Subcutaneous abdominal adipose tissue (tissue), 5 donors: ENCODE measurements around the gene DPYD.

Experiments used
- H3K27ac ChIP-seq: one replicate; pipeline ENCODE4 v1.7.0; 2013; ENCODE audit warnings: low read depth, mild to moderate bottlenecking, inconsistent platforms, low read length, moderate library complexity
- H3K27me3 ChIP-seq, 5 donors: one replicate each; pipeline ENCODE4 v1.7.0; 2013; ENCODE audit warnings: low read length in 5 of 5, inconsistent platforms in 1 of 5; ENCODE audit not compliant: control insufficient read depth in 5 of 5, insufficient read depth in 4 of 5
- H3K36me3 ChIP-seq, 5 donors: one replicate each; pipeline ENCODE4 v1.7.0; 2013; ENCODE audit warnings: low read length in 5 of 5; ENCODE audit not compliant: control insufficient read depth in 5 of 5, insufficient read depth in 5 of 5
- H3K4me1 ChIP-seq, 5 donors: one replicate each; pipeline ENCODE4 v1.7.0; 2013; ENCODE audit warnings: low read length in 5 of 5, mild to moderate bottlenecking in 3 of 5, moderate library complexity in 1 of 5; ENCODE audit not compliant: control insufficient read depth in 5 of 5, insufficient read depth in 5 of 5
- H3K4me3 ChIP-seq, 5 donors: one replicate each; pipeline ENCODE4 v1.7.0; 2013; ENCODE audit warnings: low read length in 5 of 5, low read depth in 1 of 5
- H3K9ac ChIP-seq, 5 donors: one replicate each; pipeline ENCODE4 v1.7.0; 2013; ENCODE audit warnings: low read length in 5 of 5, mild to moderate bottlenecking in 4 of 5, moderate library complexity in 3 of 5
- H3K9me3 ChIP-seq, 5 donors: one replicate each; pipeline ENCODE4 v1.7.0; 2013; ENCODE audit warnings: low read length in 5 of 5; ENCODE audit not compliant: control insufficient read depth in 5 of 5
- donor health status: healthy.
- donor health status: healthy.
- donor health status: healthy.
- donor health status: healthy.
- donor health status: healthy.

DPYD gene

GRCh38 chr1:97621955-97622354, 298.9 kb downstream of the DPYD start:
- Histone ChIP-seq H3K27ac (no peak overlapping the region), H3K4me3 (no peak overlapping the region), H3K9ac (no peak overlapping the region), H3K9me3 (no peaks in the 10 kb centered on the region), H3K4me1 (peaks cover 0 to 4% (median 0%) of the 10 kb centered on the region in 5 donors), H3K36me3 (no peaks in the 10 kb centered on the region), H3K27me3 (no peaks in the 10 kb centered on the region)

DNA sequence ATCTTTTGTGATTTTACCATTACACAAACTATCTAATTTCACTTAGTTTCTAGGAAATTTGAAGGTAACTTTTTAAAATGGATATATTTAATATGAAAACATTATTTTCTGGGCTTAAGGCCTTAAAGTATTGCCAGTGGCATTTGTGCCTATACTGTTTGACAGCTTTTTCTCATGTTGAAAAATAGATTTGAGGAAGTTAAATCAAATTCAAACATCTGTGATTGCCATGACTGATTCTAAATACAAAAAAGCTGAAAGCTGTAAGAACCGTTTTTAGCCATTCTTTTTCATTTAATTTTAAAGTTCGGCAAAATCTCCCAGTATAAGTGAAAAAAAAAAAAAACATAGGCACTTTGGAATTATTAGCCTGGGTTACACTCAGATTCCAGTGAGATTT, 301.1 kb downstream of the DPYD start:
- no peak overlapping the region for H3K27ac ChIP-seq
- H3K4me3 ChIP-seq: no peak overlapping the region
- H3K4me1 ChIP-seq: peaks cover 0 to 4% (median 0%) of the 10 kb centered on the region in 5 donors
- no peaks in the 10 kb centered on the region for H3K36me3 ChIP-seq
- H3K27me3 ChIP-seq: no peaks in the 10 kb centered on the region
- no peaks in the 10 kb centered on the region for H3K9me3 ChIP-seq
- H3K9ac ChIP-seq: no peak overlapping the region

GRCh38 chr1:97610748-97611147, 310.1 kb downstream of the DPYD start:
- H3K27ac ChIP-seq: no peak overlapping the region
- no peaks in the 10 kb centered on the region for H3K27me3 ChIP-seq
- no peak overlapping the region for H3K4me3 ChIP-seq
- no peak overlapping the region for H3K9ac ChIP-seq
- H3K36me3 ChIP-seq: no peaks in the 10 kb centered on the region
- H3K9me3 ChIP-seq: no peaks in the 10 kb centered on the region
- H3K4me1 ChIP-seq: no peaks in the 10 kb centered on the region

DNA sequence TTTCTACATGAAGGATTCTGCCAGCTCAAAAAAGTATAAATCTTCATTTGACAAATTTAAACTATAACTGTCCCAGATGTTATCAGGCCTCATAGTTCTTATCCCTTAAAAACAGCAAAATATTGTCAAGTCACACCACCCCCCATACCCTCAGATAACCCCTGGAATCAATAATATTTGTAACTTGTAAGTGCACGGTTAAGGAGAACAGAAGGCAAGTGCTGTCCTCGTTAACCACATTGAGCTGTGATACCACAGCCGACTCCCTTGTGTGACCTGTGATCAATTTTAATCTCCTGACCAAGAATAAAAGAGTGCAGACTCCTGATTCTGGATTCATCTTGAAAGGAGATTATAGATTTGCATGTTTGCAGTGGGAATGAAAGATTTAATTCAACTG, 310.7 kb downstream of the DPYD start:
- Histone ChIP-seq H3K4me1 (no peaks in the 10 kb centered on the region), H3K4me3 (no peak overlapping the region), H3K36me3 (no peaks in the 10 kb centered on the region), H3K27me3 (no peaks in the 10 kb centered on the region), H3K9ac (no peak overlapping the region), H3K27ac (no peak overlapping the region), H3K9me3 (no peaks in the 10 kb centered on the region)

GRCh38 chr1:97608272-97608671, 312.6 kb downstream of the DPYD start:
- Histone ChIP-seq H3K4me3 (no peak overlapping the region), H3K36me3 (no peaks in the 10 kb centered on the region), H3K27me3 (no peaks in the 10 kb centered on the region), H3K9ac (no peak overlapping the region), H3K27ac (no peak overlapping the region), H3K4me1 (peaks cover 0 to 2% (median 0%) of the 10 kb centered on the region in 5 donors), H3K9me3 (no peaks in the 10 kb centered on the region)

- Histone ChIP-seq H3K4me1 (peaks cover 0 to 2% (median 0%) of the 10 kb centered on the region in 5 donors), H3K4me3 (no peak overlapping the region), H3K27me3 (no peaks in the 10 kb centered on the region)
Measured at GRCh38 chr1:97603776-97604175, 317.1 kb downstream of the DPYD start.

DNA sequence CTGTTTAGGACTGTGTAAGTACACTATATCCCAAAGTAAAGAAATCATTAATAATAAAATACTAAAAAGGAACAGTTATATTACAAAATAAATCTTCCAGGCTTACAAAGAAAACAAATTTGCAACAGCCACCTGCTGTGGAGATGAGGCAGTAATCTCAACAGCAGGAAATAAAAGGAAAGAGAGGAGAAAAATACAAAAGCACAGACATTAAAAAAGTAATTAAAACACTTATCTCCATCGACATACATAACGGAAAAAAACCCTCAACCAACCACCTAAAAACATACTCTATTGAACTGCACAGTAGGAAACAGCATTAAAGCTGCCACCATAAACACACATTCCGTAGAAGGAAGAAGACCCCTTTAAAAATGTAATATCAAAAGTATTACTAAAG, 317.6 kb downstream of the DPYD start:
- H3K27me3 ChIP-seq: no peaks in the 10 kb centered on the region
- H3K27ac ChIP-seq: no peak overlapping the region
- H3K4me3 ChIP-seq: no peak overlapping the region
- H3K36me3 ChIP-seq: peaks cover 0 to 4% (median 0%) of the 10 kb centered on the region in 5 donors
- no peaks in the 10 kb centered on the region for H3K9me3 ChIP-seq
- peaks cover 0 to 2% (median 0%) of the 10 kb centered on the region in 5 donors for H3K4me1 ChIP-seq
- no peak overlapping the region for H3K9ac ChIP-seq

More at GRCh38 chr1:97603776-97604175, 317.1 kb downstream of the DPYD start:
- Histone ChIP-seq H3K9me3 (no peaks in the 10 kb centered on the region), H3K27ac (no peak overlapping the region), H3K36me3 (peaks cover 0 to 3% (median 0%) of the 10 kb centered on the region in 5 donors), H3K9ac (no peak overlapping the region)

DNA sequence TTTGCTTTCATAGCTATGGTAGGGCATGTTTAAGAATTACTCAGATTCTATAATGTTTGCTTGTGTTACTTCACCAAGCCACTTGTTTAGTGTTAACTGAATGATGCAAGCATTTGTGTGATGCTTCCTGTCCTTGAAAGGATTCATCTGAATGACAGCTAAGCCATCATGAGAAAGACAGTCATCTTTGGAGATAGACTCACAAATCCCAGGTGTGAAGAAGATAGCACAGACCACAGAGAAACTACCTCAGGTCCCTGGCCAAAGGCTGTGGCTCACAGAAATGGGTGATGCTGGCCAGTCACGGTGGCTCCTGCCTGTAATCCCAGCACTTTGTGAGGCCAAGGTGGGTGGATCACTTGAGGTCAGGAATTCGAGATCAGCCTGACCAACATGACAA, 321.4 kb downstream of the DPYD start:
- no peak overlapping the region for H3K27ac ChIP-seq
- no peaks in the 10 kb centered on the region for H3K9me3 ChIP-seq
- H3K36me3 ChIP-seq: peaks cover 0 to 11% (median 0%) of the 10 kb centered on the region in 5 donors
- H3K4me3 ChIP-seq: no peak overlapping the region
- H3K27me3 ChIP-seq: no peaks in the 10 kb centered on the region
- peaks cover 0 to 2% (median 0%) of the 10 kb centered on the region in 5 donors for H3K4me1 ChIP-seq
- no peak overlapping the region for H3K9ac ChIP-seq

DNA sequence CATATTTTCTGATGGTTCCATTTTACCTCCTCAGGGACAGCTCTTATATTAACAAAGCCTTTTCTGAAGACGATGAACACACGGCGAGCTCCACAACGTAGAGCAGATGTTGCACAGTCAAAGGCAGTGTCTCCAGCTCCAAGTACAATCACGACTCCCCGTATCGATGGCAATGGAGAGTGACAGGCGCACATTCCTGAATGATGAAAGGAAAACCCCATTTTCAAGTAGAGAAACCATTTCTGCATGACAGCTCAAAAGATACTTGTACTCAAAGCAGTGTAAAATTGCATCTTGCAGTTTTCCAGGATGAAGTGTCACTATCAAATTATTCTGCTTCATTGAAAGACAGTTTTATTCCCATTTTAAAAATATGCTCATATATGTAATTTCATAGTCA, 327.6 kb downstream of the DPYD start:
- Histone ChIP-seq H3K27ac (no peak overlapping the region), H3K4me1 (no peaks in the 10 kb centered on the region), H3K27me3 (no peaks in the 10 kb centered on the region), H3K4me3 (no peak overlapping the region), H3K9me3 (no peaks in the 10 kb centered on the region), H3K9ac (no peak overlapping the region), H3K36me3 (peaks cover 4 to 39% (median 11%) of the 10 kb centered on the region in 5 donors)

DNA sequence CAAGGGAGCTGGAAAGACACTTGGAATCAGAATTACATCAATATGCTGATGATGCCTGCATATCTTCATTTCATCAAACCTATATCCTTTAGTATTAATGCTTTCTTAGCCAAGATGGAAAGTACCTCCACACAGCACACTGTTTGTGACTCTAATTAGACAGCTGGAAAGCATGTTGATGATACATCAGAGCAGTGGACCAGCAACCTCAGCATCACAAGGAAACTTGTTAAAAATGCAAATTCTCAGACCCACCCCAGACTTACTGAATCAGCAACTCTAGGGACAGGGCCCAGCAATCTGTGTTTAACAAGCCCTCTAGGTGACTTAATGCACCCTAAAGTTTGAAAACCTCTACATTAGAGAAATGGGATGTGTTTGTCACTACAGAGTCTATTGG, 332.1 kb downstream of the DPYD start:
- no peaks in the 10 kb centered on the region for H3K4me1 ChIP-seq
- H3K36me3 ChIP-seq: peaks cover 4 to 33% (median 9%) of the 10 kb centered on the region in 5 donors
- H3K27ac ChIP-seq: no peak overlapping the region
- H3K9me3 ChIP-seq: no peaks in the 10 kb centered on the region
- H3K4me3 ChIP-seq: no peak overlapping the region
- H3K27me3 ChIP-seq: no peaks in the 10 kb centered on the region
- H3K9ac ChIP-seq: no peak overlapping the region

- H3K9me3 ChIP-seq: no peaks in the 10 kb centered on the region
- peaks cover 0 to 6% (median 2%) of the 10 kb centered on the region in 5 donors for H3K36me3 ChIP-seq
- no peak overlapping the region for H3K27ac ChIP-seq
- H3K4me3 ChIP-seq: no peak overlapping the region
- H3K27me3 ChIP-seq: no peaks in the 10 kb centered on the region
- no peak overlapping the region for H3K9ac ChIP-seq
- no peaks in the 10 kb centered on the region for H3K4me1 ChIP-seq
Measured at GRCh38 chr1:97581614-97582051, 339.2 kb downstream of the DPYD start.
